Hepatic stellate cell (primary cell): Measurements from ENCODE around the gene HPS4.
A peak's percentile ranks its signal among the peaks of the same experiment; 100 is the strongest.

Source experiments
- DNase-seq: peaks from one replicate; pipeline ENCODE4 v3.0.0; 2011; ENCODE audit warnings: low spot score

Gene HPS4

GRCh38 chr22:26464312-26464711 is 19.3 kb downstream of the HPS4 start:
- no peak for DNase-seq

GRCh38 chr22:26463688-26464087 is 19.9 kb downstream of the HPS4 start:
- DNase-seq: no peak

GRCh38 chr22:26463101-26463661 is 20.4 kb downstream of the HPS4 start:
- no peak for DNase-seq

- no peak for DNase-seq
These were observed 20.9 kb downstream of the HPS4 start for GRCh38 chr22:26462641-26463040.

GRCh38 chr22:26462051-26462450 is 21.5 kb downstream of the HPS4 start:
- DNase-seq: no peak

DNA sequence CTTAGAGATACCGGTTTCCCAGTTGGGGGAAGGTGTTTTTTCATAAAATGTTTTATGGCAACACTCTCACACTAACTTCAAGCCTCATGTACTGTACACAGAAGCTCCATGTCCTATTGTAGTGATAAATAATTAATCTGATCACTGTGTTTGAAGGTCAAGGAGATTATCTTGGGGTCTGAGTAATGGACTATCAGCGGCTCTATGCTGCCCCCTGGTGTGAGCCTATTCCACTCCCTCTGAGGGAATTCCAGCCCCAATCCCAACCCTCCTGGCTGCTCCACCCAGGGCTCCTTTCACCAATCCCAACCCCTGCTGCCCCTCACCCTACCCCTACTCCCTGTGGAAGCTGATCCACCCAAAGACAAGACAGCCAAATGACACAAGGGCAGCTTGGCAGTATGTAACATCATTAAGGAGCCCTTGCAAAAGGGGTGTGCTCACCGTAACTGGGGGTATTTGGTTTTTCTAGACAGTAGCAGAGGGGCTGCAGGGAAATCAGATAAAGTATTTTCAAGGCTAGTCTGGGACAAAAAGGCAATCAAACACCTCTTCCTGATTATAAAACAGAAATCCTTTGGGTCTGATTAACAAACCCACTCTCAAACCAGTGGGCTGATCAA is 22.3 kb downstream of the HPS4 start:
- peak; percentile 70 for DNase-seq

GRCh38 chr22:26460202-26460601 is 23.4 kb downstream of the HPS4 start:
- no peak for DNase-seq

- DNase-seq: no peak
These were observed 25.8 kb downstream of the HPS4 start for GRCh38 chr22:26457661-26458272.

DNA sequence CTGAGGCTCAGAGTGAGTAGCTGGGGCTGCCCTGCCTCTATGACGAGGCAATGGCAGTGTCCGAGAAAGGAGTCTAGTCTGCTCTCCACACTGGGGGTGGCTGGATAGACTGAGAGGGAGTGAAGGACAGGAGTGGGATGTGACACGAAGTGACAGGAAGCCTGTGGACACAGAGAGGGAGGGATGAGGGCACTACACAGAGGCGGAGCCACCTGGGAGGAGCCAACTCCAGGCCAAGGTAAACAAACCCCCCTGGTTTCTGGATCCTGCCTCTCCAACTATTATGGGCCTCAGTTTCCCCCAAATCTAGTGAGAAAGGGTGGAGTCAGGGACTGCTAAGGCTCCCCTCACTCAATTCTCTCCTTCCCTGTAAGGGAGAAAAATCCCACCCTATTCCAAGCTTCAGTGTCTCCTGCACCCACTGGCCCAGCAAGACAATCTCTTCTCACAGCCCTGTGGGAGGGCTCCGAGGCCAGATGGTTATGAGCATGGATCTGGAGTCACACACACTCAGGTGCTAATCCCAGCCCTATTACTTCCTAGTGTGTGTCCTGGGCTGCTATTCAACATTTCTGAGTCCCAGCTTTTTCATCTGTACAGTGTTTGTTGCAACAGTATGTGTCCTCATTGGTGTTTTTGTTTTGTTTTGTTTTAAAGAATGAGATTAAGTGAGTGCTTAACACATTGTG is 29.6 kb downstream of the HPS4 start:
- no peak for DNase-seq

GRCh38 chr22:26453216-26453615 is 30.4 kb downstream of the HPS4 start:
- no peak for DNase-seq

DNA sequence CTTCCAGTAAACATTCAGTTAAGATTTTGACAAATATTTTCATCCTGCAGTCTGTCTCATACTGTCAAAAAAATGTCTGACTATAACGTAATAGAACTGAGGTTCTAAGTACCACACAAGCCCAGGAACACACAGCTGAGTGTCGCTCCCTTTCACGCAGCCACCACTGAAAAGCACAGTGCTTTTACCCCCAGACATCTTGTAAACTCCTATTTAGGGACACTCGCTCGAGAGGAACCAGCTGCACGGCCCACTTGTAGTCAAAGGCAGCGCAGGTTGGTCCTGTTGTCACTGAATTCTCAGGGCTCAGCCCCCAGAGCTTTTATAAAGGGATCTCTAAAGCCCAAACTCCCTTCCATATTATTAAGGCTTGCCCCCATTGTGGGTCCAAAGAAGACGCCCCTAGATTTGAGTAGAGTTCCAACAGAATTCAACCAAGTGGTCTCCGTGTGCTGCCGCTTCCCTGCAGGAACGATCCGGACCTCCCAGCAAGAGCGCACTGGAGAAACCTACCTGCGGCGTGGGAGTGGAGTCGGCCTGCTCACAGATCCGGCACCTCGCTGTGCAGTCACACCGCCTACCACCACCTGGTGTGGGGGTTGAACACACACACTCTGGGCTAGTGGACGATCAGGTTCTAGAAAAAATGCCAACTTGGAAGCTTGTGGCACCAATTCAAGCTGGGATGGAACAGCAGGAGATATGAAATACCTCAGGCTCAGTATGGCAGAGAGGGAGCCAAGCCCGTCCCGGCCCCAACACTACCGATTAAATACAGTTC is 31.2 kb downstream of the HPS4 start:
- no peak for DNase-seq

GRCh38 chr22:26450453-26451185 is 33.0 kb downstream of the HPS4 start:
- no peak for DNase-seq

DNA sequence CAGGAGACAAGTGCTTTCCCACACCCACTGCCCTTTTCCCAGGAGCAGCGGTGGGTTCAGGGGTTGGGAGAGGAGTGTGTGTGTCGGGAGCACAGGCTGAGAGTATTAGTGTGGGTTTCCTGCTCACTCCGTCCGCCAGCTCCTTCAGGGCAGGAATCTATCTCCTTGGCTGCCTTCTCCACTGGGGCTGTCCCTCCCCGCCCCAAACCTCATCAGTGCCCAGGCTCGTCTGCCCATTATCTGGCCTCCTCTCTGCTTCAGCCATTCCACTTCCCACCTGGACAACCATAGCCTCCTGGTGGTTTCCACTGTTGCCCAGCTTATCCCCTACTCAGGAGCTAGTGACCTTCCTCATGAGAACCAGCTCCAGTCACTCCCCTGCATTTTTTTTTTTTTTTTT is 34.6 kb downstream of the HPS4 start:
- no peak for DNase-seq

DNA sequence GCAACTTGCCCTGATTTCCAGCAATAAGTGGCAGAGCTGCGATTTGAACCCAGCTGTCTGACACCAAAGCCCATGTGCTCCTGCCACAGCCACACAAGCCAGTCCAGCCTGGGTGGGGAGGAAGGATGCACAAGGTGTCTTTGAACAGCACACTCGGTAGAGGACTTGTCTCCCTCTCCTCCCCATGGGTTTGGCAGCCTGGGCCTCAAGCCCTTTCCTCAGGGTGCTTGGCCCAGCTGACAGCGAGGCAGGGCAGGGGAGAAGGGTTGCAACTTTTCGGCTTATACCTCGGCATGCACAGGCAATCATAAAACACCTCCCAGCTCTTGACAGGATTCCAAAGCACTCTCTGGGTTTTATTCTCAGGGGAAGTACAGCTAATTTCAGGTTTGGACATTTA is 35.2 kb downstream of the HPS4 start:
- no peak for DNase-seq

GRCh38 chr22:26447584-26448329 is 35.8 kb downstream of the HPS4 start:
- DNase-seq: no peak

DNA sequence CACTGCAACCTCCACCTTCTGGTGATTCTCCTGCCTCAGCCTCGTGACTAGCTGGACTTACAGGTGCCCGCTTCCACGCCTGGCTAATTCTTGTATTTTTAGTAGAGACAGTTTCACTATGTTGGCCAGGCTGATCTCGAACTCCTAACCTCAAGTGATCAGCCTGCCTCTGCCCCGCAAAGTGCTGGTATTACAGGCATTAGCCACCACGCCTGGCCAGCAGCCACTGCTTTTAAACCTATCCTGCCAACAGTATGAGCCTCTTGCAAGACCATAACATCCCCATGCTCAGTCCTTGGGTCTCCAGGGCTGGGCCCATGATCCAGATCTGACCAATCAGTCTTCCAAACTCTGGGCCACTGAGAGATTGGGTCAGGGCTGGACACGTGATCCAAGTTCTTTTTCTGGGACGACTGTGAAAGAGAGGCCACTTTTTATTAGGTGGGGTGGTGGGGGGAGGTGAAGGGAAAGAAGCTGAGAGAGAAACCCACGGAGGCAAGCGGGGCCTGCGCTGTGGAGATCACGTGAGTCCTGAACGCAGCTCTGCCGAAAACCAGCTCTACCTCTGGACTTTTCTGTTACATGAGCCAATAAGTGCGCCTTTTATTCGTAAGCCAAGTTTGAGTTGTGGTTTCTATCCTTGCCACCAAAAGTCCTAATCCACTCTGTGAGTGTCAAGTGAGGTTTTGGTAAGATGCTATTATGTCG is 36.6 kb downstream of the HPS4 start:
- DNase-seq: no peak

DNA sequence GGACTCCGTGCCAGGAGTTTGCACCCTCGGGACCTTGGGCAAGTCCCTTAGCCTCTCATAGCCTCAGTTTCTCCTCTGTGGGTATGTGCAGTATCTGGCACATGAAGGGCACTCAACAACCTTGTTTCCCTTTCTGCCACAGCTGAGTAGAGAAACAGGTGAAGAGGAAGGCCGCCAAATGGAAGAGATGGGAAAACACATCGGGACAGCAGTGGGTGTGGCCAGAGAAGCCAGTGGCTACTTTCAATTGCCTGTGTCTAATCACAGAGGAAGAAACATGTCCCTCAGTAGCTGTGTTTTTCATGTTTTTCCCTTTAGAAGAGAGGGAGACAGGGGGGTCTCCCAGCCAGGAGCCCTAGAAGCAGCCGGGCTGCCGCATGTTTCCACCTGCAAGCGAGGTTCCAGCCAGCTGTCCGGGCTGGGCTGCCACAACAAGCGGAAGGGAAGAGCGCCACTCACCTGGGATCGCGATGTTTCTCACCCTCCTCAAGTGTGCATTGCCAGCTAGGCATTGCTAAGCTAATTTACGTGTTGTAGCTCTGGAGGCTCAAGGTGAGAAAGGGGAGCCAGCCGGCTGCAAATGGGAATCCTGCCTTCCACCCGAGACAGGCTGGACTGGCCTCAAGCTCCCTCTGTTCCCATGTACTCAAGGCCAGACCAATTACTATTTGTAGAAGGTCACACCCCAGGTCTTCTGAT is 37.9 kb downstream of the HPS4 start:
- no peak for DNase-seq

DNA sequence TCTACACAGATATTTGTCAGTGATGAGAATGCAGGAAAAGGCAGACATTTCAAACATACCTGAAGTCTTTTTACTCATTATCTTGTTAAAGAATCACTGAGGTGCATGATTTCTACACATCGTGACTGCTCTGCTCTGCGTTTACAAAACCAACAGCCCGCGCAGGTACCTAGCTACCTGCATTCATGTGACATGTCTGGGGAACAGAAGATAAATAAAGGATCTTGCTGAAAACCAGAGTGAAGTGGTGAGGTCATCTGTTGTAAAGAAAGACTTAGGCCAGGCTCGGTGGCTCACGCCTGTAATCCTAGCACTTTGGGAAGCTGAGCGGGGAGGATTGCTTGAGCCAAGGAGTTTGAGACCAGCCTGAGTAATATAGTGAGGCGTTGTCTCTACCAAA is 38.8 kb downstream of the HPS4 start:
- DNase-seq: no peak

DNA sequence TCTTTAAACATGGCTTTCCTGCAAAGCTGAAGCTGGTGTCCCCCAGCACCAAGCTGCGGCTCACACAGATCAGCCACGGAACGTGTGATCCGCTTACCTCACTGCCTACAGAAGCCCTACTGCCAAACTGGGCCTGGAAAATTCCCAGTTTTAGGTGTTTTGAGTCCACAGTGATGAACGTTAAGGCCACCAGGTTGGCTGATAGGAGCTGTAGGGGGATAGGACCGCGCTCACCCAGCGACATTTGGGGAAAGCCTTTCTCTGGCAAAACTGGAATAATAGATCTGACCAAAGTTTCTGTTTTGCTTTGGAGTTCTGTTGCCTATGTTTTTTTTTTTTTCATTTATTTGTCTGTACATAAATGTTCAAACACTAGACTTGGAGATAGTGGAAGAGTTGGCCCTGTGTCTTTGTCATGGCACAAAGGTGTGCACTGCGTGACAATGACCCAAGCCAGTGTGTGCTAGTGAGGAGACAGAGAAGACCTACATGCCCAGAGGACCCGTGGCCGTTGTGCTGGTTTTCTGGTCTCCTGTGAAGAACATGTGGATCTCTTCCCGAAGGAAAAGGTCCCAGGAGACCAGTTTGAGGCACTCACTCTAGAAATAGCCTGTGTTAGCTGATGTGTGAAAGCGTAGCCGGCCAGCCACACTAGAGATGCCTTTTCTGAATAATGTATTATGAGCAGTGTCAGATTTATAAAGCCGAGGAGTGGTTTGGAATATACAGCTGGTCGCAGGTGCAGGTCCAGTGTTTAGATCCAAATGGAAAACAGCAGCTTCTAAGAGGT is 39.5 kb downstream of the HPS4 start:
- DNase-seq: no peak
